Hematopoietic multipotent progenitor cell treated with erythropoietin and hydrocortisone succinate and interleukin-3 and kit ligand, for 17 days (in vitro differentiated cells): ENCODE measurements around the gene MYOZ1.
"Not testable (repeated sequence)": the region's sequence is repeated elsewhere in the genome, so short reads cannot be mapped to it uniquely, and the experiment has no call there.

Experiments
- DNase-seq: peaks from one replicate; pipeline ENCODE4 v3.0.0-alpha.2; 2015; ENCODE audit warnings: low spot score

The MYOZ1 gene

DNA sequence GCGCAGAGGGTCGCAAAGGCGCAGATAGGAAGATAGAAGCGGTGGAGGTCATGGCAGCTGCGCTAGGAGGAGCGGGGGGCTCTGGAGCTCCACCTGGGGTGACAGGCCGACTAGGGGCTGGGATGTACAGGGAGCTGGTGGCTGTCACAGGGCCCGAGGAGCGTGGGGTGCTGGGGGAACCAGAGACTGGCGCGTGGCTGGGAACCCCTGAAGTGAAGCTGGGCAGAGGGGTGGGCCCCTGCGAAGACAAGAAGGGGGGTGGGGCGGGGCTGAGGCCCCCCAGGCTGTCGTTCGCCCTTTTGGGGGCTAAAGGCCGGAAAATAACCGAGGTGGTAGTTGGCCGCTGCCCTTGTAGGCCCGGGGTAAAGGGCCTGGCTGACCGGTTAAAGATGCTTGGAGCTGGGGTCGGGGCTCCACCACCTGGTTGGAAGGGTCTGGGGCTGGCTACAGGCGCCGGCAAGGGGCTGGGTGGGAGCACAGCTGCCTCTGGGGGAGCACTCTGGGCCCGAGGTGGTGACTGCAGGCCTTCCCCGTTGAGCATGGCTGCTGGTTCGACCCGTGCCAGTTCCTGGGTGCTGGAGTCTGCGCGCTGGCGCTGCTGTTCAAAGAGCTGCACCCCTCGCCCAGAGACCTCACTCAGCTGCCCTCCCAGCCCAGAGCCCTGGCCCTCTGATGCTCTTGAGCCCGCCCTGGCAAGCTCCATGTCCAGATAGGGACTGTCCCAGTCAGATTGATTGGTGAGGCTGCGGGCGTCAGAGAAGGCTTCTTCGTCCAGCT is 6.8 kb upstream of the MYOZ1 start:
- DNase-seq = no peak

GRCh38 chr10:73647211-73647874 is 6.1 kb upstream of the MYOZ1 start:
- DNase-seq = no peak

DNA sequence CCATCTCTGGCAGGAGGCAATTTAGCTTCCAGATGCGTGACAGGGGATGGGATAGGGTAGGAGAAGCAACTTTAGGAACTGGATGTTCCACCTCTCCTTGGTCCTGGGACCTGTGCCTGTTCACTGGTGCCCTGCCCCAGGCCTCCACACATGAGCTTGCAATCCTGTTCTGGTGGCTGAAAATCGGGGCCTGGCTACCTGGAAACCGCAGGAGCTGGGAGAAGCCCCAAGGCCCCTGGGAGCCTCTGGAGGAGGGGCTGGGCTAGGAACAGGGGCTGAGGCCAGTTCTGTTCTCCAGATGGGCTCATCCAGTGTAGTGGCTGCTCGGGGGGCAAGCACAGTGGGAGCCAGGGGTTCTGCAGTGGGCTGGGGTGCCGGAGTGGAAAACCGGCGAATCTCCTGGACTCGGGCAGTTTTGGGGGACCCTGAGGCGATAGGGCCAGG is 5.3 kb upstream of the MYOZ1 start:
- no peak for DNase-seq

- no peak for DNase-seq
These were observed 4.0 kb upstream of the MYOZ1 start for GRCh38 chr10:73645251-73645650.

GRCh38 chr10:73644767-73645166 is 3.5 kb upstream of the MYOZ1 start:
- no peak for DNase-seq

DNA sequence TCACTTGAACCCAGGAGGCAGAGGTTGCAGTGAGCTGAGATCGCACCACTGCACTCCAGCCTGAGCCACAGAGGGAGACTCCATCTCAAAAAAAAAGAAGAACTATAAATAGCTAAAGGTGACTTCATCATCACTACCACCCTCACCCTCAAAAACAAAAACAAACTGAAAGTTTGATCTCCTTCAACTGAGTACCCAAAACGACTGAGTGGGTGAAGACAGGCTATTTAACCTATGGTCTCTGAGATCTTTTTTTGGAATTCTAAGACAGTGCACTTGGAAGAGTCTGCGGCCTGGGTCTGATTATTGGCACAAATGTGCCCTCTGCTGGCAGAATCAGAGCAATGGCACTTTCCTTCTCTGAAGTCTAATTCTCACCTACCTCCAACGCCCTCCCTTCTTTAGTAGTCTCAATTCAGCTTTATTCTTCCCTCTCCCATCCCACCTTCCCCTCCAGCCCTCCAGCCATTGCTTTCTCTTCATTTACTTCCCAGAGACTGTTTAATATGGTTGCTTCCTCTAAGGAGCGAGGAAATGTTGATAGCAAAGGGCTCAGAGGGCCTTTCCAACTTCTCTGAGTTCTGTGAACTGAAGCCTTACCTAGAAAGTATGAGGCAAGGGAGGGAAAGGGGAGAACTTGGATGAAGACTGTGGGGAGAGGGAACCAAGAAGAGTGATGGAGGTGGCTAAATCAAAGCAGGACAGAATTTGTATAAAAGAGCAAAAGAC is 2.9 kb upstream of the MYOZ1 start:
- peak; percentile 81 for DNase-seq

GRCh38 chr10:73643362-73643761 is 2.1 kb upstream of the MYOZ1 start:
- no peak for DNase-seq

GRCh38 chr10:73639286-73639685 is 2.0 kb downstream of the MYOZ1 start:
- DNase-seq = no peak

DNA sequence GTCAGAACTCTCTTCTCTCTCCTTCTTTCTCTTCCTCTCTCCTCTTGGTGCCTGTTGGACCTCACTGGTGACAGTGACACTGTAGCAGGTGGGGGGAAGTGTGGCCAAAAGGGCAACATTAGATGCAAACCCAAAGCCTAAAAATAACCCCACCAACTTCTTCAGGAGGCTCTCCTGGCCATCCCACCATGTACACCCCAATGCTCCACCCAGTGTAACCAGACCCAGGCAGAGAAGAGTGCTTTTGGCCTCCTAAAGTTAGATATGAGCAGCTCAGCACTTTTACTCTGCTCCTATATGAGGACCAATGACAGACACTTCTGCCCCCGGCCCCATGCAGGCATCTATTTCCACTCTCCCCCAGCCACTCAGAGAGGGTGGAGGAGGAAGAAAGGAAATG is 5.5 kb downstream of the MYOZ1 start:
- DNase-seq = no peak

GRCh38 chr10:73634421-73634820 is 6.9 kb downstream of the MYOZ1 start:
- DNase-seq = no peak

- no peak for DNase-seq
These were observed 12.1 kb downstream of the MYOZ1 start for GRCh38 chr10:73629165-73629564.

- no peak for DNase-seq
These were observed 12.9 kb downstream of the MYOZ1 start for GRCh38 chr10:73628405-73628804.

GRCh38 chr10:73627300-73627699 is 14.0 kb downstream of the MYOZ1 start:
- no peak for DNase-seq

- peak; percentile 96 for DNase-seq
These were observed 15.2 kb downstream of the MYOZ1 start for GRCh38 chr10:73625884-73626752.

DNA sequence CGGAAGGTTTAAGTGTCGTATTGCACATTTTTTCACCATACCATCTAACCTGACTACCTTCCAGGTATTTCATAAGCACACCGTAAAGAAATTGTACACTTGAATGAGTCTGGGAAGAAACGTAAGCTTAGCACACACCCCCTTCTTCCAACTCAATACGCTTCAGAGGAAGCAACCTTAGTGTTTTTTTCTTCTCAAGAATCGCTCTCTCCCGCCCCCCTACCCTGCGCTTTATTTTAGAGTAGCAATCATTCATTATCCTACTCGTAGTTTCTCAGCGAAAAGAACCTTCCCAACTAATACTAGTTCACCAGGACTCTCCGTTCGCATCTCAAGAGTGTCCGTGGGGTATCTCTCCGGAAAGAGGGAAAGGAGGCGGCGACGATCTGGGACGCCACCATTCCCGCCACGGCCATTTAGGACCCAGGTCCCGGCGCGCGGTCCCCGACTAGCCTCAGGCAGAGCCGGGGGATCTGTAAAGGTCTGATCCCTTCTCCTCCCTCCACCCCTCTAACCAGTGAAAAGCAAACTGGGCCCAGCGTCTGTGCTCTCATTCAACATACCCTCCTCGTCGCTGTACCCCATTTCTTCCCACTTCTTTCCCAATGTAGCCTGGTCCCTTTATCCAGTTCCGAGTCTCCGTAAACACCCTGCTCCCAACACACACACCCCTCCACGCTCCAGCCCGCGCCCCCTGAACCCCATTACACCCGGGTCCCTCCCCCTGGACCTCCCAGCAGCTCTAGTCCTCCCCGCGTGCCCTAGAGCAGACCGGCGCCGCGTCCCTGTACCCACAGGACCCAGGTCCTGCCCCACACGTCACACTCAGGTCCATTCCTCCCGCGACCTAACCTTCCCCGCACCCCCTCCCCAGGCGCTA is 16.0 kb downstream of the MYOZ1 start:
- no peak for DNase-seq

DNA sequence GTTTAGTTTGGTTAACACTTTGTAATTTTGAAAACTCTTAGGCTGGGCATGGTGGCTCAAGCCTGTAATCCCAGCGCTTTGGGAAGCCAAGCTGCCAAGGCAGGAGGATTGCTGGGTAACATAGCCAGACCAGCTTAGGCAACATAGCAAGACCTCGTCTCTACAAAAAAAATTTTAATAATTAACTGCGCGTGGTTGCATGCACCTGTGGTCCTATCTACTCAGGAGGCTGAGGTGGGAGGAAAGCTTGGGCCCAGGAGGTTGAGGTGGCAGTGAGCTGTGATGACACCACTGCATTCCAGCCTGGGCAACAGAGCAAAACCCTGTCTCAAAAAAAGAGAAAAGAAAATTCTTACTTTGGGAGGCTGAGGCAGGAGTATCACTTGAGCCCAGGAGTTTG is 18.2 kb downstream of the MYOZ1 start:
- no peak for DNase-seq

- not testable (repeated sequence) for DNase-seq
These were observed 20.3 kb downstream of the MYOZ1 start for GRCh38 chr10:73620974-73621373.

DNA sequence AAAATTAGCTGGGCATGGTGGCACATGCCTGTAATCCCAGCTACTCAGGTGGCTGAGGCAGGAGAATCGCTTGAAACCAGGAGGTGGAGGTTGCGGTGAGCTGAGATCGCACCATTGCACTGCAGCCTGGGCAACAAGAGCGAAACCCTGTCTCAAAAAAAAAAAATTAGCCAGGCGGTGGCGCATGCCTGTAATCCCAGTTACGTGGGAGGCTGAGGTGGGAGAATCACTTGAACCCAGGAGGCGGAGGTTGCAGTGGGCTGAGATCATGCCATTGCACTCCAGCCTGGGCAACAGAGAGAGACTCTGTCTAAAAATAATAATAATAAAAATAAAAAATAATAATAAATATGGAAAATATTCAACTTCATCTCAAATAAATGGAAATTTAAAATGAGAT is 24.1 kb downstream of the MYOZ1 start:
- not testable (repeated sequence) for DNase-seq

GRCh38 chr10:73614720-73615119 is 26.6 kb downstream of the MYOZ1 start:
- no peak for DNase-seq

- no peak for DNase-seq
These were observed 32.2 kb downstream of the MYOZ1 start for GRCh38 chr10:73609116-73609515.

DNA sequence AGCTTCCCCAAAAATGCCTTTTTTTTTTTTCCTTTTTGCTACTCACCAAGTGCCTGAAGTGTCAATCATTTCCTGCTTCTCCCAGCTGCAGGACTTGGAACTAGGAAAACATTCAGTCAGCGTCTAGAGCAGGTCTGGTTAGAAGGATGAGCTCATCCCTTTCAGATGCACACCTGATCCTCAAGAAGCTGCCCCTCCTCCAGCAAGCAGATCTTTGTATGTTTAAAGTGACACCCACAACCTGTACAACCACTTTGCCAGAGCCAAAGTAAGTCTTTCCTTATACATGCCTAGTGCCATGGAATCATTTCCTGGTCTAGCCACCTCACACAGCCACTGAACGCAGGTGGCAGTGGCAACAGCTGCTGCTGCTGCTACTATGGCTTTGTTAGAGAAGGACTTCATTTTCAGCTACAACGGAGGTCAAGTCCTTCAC is 39.8 kb downstream of the MYOZ1 start:
- no peak for DNase-seq
